ENCODE data around the gene CCDC15. TPM values are rescaled to one million over a fixed set of nuclear protein-coding genes. Genes with fewer than 3 reads are reported as not detected.

The CCDC15 gene
- total and polyA plus RNA-seq, 2 of the 4 experiments (the other 2 are of a cell fraction) = 1.1 to 2.0 TPM

GRCh38 chr11:124918950-124919349 lies 35.1 kb upstream of the CCDC15 start, which contains the start of gene HEPN1:
Gene HEPN1, plus strand, starts transcription at chr11:124919250.
- H4K91ac ChIP-seq (ENCODE audit: insufficient read depth, low read depth, low read length) = no peak within 1 kb of the TSS

More at GRCh38 chr11:124918950-124919349, 35.1 kb upstream of the CCDC15 start, which contains the start of gene HEPN1:
- H2BK15ac ChIP-seq (ENCODE audit: low read depth, low read length) = no peak within 1 kb of the TSS; the same call in 2 of the 3 replicates
- in situ Hi-C loops (cut with MboI; ENCODE audit: low sequenced_read_pairs) (no loop called here), dilution Hi-C loops (cut with HindIII; ENCODE audit: low sequenced_read_pairs, unreplicated experiment) (no loop called here), intact Hi-C loops (cut with micrococcal nuclease) (no loop called here)
- H3K14ac ChIP-seq (replicated peaks; ENCODE audit: low read depth, low read length) = no peak within 1 kb of the TSS
- TF ChIP-seq MAFK (IDR thresholded peaks at IDR 0.05; ENCODE audit: low read depth, low read length) (0 out of 2 replicates have a peak, but pooled peaks have one; percentile 15), BHLHE40 (IDR thresholded peaks at IDR 0.05; ENCODE audit: low read depth, low read length) (no peak)
- peaks cover 24% of the 10 kb centered on the region; the same call in 1 of the 2 replicates for H3K9me1 ChIP-seq (ENCODE audit: insufficient read depth, low read length)
- H2AK9ac ChIP-seq (replicated peaks; ENCODE audit: low read depth, low read length, poor library complexity) = no peak within 1 kb of the TSS
- no peak within 1 kb of the TSS for H3K4me2 ChIP-seq (ENCODE audit: low read depth, low read length)
- H4K5ac ChIP-seq (ENCODE audit: low read depth, low read length) = no peak within 1 kb of the TSS
- H3K4ac ChIP-seq (ENCODE audit: low read depth, low read length) = peak within 1 kb of the TSS; percentile 43; the same call in 1 of the 2 replicates
- peak within 1 kb of the TSS; percentile 51; the same call in 1 of the 2 replicates for H2AK5ac ChIP-seq (ENCODE audit: low read depth, low read length)
- BruUV-seq (replicated peaks) = no TSS peak
- H2BK20ac ChIP-seq (ENCODE audit: low read depth, low read length) = no peak within 1 kb of the TSS; the same call in 1 of the 2 replicates
- H3K27ac ChIP-seq (ENCODE audit: insufficient read depth, low read length) = no peak within 1 kb of the TSS
- peaks cover 8% of the 10 kb centered on the region for H3K4me1 ChIP-seq (ENCODE audit: control insufficient read depth, insufficient read depth, low read length)
- no peak within 1 kb of the TSS for H3K4me3 ChIP-seq (ENCODE audit: insufficient read depth, low read depth, low read length)
- CTCF ChIA-PET = interaction anchor here (0.9 kb wide), 1 partner anchor 53 kb away, joined by 3 read pairs; no protein-coding TSS in a partner anchor
- no peaks in the 10 kb centered on the region for H4K20me1 ChIP-seq (ENCODE audit: insufficient read depth, low read length)
- H3K56ac ChIP-seq (ENCODE audit: extremely low read depth, insufficient read depth, low read length) = no peak within 1 kb of the TSS
- H2BK120ac ChIP-seq (ENCODE audit: low read depth, low read length) = no peak within 1 kb of the TSS
- H3K36me3 ChIP-seq (ENCODE audit: control insufficient read depth, insufficient read depth, low read length) = no peaks in the 10 kb centered on the region
- no peaks in the 10 kb centered on the region for H3K27me3 ChIP-seq (ENCODE audit: control insufficient read depth, insufficient read depth, low read length)
- DNase-seq = no peak
- H3K9ac ChIP-seq (ENCODE audit: low read depth, low read length) = no peak within 1 kb of the TSS
- 83 to 100% methylated on average over 2 to 3 of the region's 3 CpGs for WGBS, 2 experiments (ENCODE audit: extremely low coverage in 2 of 2, insufficient read length in 1 of 2)
- H2AFZ ChIP-seq (replicated peaks; ENCODE audit: low read length, poor library complexity) = peak within 1 kb of the TSS; percentile 14
- peak within 1 kb of the TSS in 1 of 2 experiments; percentile 68; a peak in 1 of 4 replicates for H4K8ac ChIP-seq (ENCODE audit: low read depth in 2 of 2, low read length in 2 of 2)
- no peak within 1 kb of the TSS for H3K18ac ChIP-seq (ENCODE audit: low read depth, low read length)
- no peaks in the 10 kb centered on the region for H3K9me3 ChIP-seq (ENCODE audit: control insufficient read depth, insufficient read depth, low read length)
- no peak within 1 kb of the TSS for H3K23ac ChIP-seq (ENCODE audit: low read depth, low read length)
- no peak for ATAC-seq (ENCODE audit: low read depth)
- POLR2A ChIA-PET (ENCODE audit: unreplicated experiment) = no interaction called here
- H3K79me1 ChIP-seq (ENCODE audit: low read depth in 1 of 2, low read length in 2 of 2) = peaks cover 0 to 3% of the 10 kb centered on the region in 2 experiments; a peak in 1 of 4 replicates
- H2BK5ac ChIP-seq (ENCODE audit: low read depth, low read length, poor library complexity, severe bottlenecking) = no peak within 1 kb of the TSS

All from IMR-90 (cell line).